GM23338 (cell line): ENCODE data around the gene ATP6V1A. TPM values are rescaled to one million over a fixed set of nuclear protein-coding genes. Genes with fewer than 3 reads are reported as not detected.
A peak's percentile ranks its signal among the peaks of the same experiment; 100 is the strongest.

Experiments
- ATAC-seq: fragments of 200-7000 bp; cut with Tn5 transposase; 3 replicates; pipeline ENCODE4 v1.9.1; 2020
- DNase-seq: peaks from one replicate; pipeline ENCODE4 v3.0.0-alpha.2; 2015; ENCODE audit warnings: low spot score
- H2AFZ ChIP-seq: fragments of 200-600 bp; sonication (generic); 2 replicates; pipeline ENCODE4 v1.8.0; 2016; ENCODE audit warnings: antibody characterized with exemption, mild to moderate bottlenecking, moderate library complexity
- H3F3A ChIP-seq: fragments of 200-600 bp; sonication (generic); replicated peaks from 2 replicates; pipeline ENCODE4 v1.8.0; 2017; ENCODE audit warnings: antibody characterized with exemption, mixed run types, low read depth
- H3K27ac ChIP-seq: fragments of 200-600 bp; sonication (generic); 2 replicates; pipeline ENCODE4 v1.6.1; 2016; ENCODE audit warnings: low read depth
- H3K27me3 ChIP-seq: fragments of 200-600 bp; sonication (generic); 2 replicates; pipeline ENCODE4 v1.8.0; 2016; ENCODE audit warnings: mild to moderate bottlenecking, mixed run types, moderate library complexity; ENCODE audit not compliant: insufficient read depth
- H3K36me3 ChIP-seq: fragments of 200-600 bp; sonication (generic); 2 replicates; pipeline ENCODE4 v1.8.0; 2016; ENCODE audit warnings: mild to moderate bottlenecking; ENCODE audit not compliant: insufficient read depth
- H3K4me1 ChIP-seq: fragments of 200-600 bp; sonication (generic); 2 replicates; pipeline ENCODE4 v1.8.0; 2016; ENCODE audit warnings: mild to moderate bottlenecking, moderate library complexity; ENCODE audit not compliant: insufficient read depth
- H3K4me2 ChIP-seq: fragments of 200-600 bp; sonication (generic); 2 replicates; pipeline ENCODE4 v1.7.1; 2017; ENCODE audit warnings: mixed run types
- H3K4me3 ChIP-seq: fragments of 200-600 bp; sonication (generic); 2 replicates; pipeline ENCODE4 v1.6.1; 2016; ENCODE audit warnings: mixed run types
- H3K79me2 ChIP-seq: fragments of 200-600 bp; sonication (generic); replicated peaks from 2 replicates; pipeline ENCODE4 v1.8.0; 2017; ENCODE audit warnings: mild to moderate bottlenecking; ENCODE audit not compliant: insufficient read depth
- H3K9me2 ChIP-seq: fragments of 200-600 bp; sonication (generic); 2 replicates; pipeline ENCODE4 v1.8.0; 2017; ENCODE audit not compliant: insufficient read depth
- H4K20me1 ChIP-seq: fragments of 200-600 bp; sonication (generic); replicated peaks from 2 replicates; pipeline ENCODE4 v1.8.0; 2017; ENCODE audit warnings: mild to moderate bottlenecking; ENCODE audit not compliant: insufficient read depth
- H3K27ac Mint-ChIP-seq: 2 replicates; pipeline ENCODE4 v1.8.0; 2020; ENCODE audit warnings: inconsistent platforms, mild to moderate bottlenecking, moderate library complexity, mixed read lengths
- H3K27me3 Mint-ChIP-seq: 3 replicates; pipeline ENCODE4 v1.8.0; 2022; ENCODE audit warnings: low read depth, mild to moderate bottlenecking, moderate library complexity, mixed read lengths, inconsistent platforms; ENCODE audit not compliant: insufficient read depth, poor library complexity
- H3K36me3 Mint-ChIP-seq: 3 replicates; pipeline ENCODE4 v1.8.0; 2021; ENCODE audit warnings: low read depth, mild to moderate bottlenecking, inconsistent platforms, moderate library complexity, mixed read lengths
- H3K4me1 Mint-ChIP-seq: 3 replicates; pipeline ENCODE4 v1.8.0; 2020; ENCODE audit warnings: mild to moderate bottlenecking, inconsistent platforms, mixed read lengths
- H3K4me3 Mint-ChIP-seq: 3 replicates; pipeline ENCODE4 v1.8.0; 2021; ENCODE audit warnings: moderate library complexity, mild to moderate bottlenecking, inconsistent platforms, mixed read lengths
- H3K9me3 Mint-ChIP-seq: 3 replicates; pipeline ENCODE4 v1.8.0; 2020; ENCODE audit warnings: moderate library complexity, mild to moderate bottlenecking, inconsistent platforms, mixed read lengths
- CREB1 ChIP-seq: fragments of 250-450 bp; sonication (Bioruptor Pico); IDR thresholded peaks from 2 replicates; pipeline ENCODE4 v1.5.0; 2020; ENCODE audit warnings: low read depth, mild to moderate bottlenecking, moderate library complexity
- ETS1 ChIP-seq: IDR thresholded peaks from 2 replicates; pipeline ENCODE4 v1.6.1; 2016; ENCODE audit warnings: antibody characterized with exemption
- EZH2phosphoT487 ChIP-seq: fragments of 200-600 bp; sonication (generic); IDR thresholded peaks from one replicate; pipeline ENCODE4 v1.8.1; 2018; ENCODE audit warnings: antibody characterized with exemption; ENCODE audit not compliant: unreplicated experiment
- NANOG ChIP-seq: IDR thresholded peaks from 2 replicates; pipeline ENCODE4 v1.6.1; 2016; ENCODE audit warnings: antibody characterized with exemption, borderline replicate concordance
- POLR2AphosphoS5 ChIP-seq: IDR thresholded peaks from 2 replicates; pipeline ENCODE4 v1.6.1; 2016; ENCODE audit warnings: antibody characterized with exemption, low read depth
- REST ChIP-seq: IDR thresholded peaks from one replicate; pipeline ENCODE4 v1.6.1; 2018; ENCODE audit warnings: antibody characterized with exemption; ENCODE audit not compliant: unreplicated experiment
- ZNF114 ChIP-seq: fragments of 250-450 bp; sonication (Bioruptor Pico); IDR thresholded peaks from 2 replicates; pipeline ENCODE4 v1.5.0; 2020; ENCODE audit warnings: mild to moderate bottlenecking, moderate library complexity
- ZNF462 ChIP-seq: fragments of 250-450 bp; sonication (Bioruptor Pico); IDR thresholded peaks from 2 replicates; pipeline ENCODE4 v1.5.0; 2020; ENCODE audit warnings: mild to moderate bottlenecking, moderate library complexity
- polyA plus RNA-seq: library from polyadenylated mRNA; unstranded; fragments of >200 nt; fragmentation: Nextera tagmentation; extraction: Ambion mirVana; gene quantifications from 2 replicates; pipeline ENCODE4 v1.2.1, GENCODE V29; 2016
- total RNA-seq: library from RNA; depleted of rRNA; stranded (reverse); fragments of >200 nt; shearing (Covaris generic); gene quantifications from 2 replicates; pipeline ENCODE4 v1.2.3, GENCODE V29; 2014

Gene ATP6V1A
- total and polyA plus RNA-seq, 2 experiments from 2014 or later, result 38.0 to 87.3 TPM

- no peak for ATAC-seq
- no peaks in the 10 kb centered on the region for H3K4me1 Mint-ChIP-seq
- H3K27ac Mint-ChIP-seq, result no peak overlapping the region
Observed at GRCh38 chr3:113714702-113715101, 32.1 kb upstream of the ATP6V1A start.

GRCh38 chr3:113717308-113717707, 29.5 kb upstream of the ATP6V1A start:
- H3K27ac ChIP-seq, result 0 out of 2 replicates have a peak overlapping the region, but pooled peaks have one; percentile 21
- no peak overlapping the region for H3K4me3 ChIP-seq
- DNase-seq (no peak), ATAC-seq (no peak)
- no peaks in the 10 kb centered on the region for H3K27me3 ChIP-seq
- peaks cover 7% of the 10 kb centered on the region for H3K27me3 Mint-ChIP-seq
- no peaks in the 10 kb centered on the region for H3K4me1 Mint-ChIP-seq
- peaks cover 19% of the 10 kb centered on the region; the same call in 1 of the 2 replicates for H3K36me3 ChIP-seq
- TF ChIP-seq REST (no peak), ZNF114 (CRISPR knock-in tag) (no peak), NANOG (no peak), ETS1 (no peak), ZNF462 (CRISPR knock-in tag) (no peak), EZH2phosphoT487 (no peak), POLR2AphosphoS5 (no peak)
- no peaks in the 10 kb centered on the region for H3K9me2 ChIP-seq
- H3K4me2 ChIP-seq, result no peak overlapping the region
- no peak overlapping the region for H2AFZ ChIP-seq
- no peak overlapping the region for H3K27ac Mint-ChIP-seq
- 0 out of 2 replicates have a peak, but pooled peaks cover 4% of the 10 kb centered on the region for H4K20me1 ChIP-seq
- H3K36me3 Mint-ChIP-seq, result peaks cover 37% of the 10 kb centered on the region
- H3K4me3 Mint-ChIP-seq, result no peak overlapping the region
- H3K9me3 Mint-ChIP-seq, result no peaks in the 10 kb centered on the region
- no peaks in the 10 kb centered on the region for H3F3A ChIP-seq
- no peaks in the 10 kb centered on the region for H3K4me1 ChIP-seq
- H3K79me2 ChIP-seq, result 0 out of 2 replicates have a peak, but pooled peaks cover 5% of the 10 kb centered on the region

More at GRCh38 chr3:113714702-113715101, 32.1 kb upstream of the ATP6V1A start:
- Histone ChIP-seq H3K4me3 (no peak overlapping the region), H3K4me1 (no peaks in the 10 kb centered on the region), H3K79me2 (no peaks in the 10 kb centered on the region), H3K27me3 (no peaks in the 10 kb centered on the region), H3F3A (no peaks in the 10 kb centered on the region), H3K36me3 (no peaks in the 10 kb centered on the region), H3K4me2 (no peak overlapping the region), H3K9me2 (no peaks in the 10 kb centered on the region), H4K20me1 (0 out of 2 replicates have a peak, but pooled peaks cover 4% of the 10 kb centered on the region), H3K27ac (no peak overlapping the region), H2AFZ (no peak overlapping the region)
- Mint-ChIP-seq H3K4me3 (no peak overlapping the region), H3K27me3 (peaks cover 7% of the 10 kb centered on the region), H3K36me3 (peaks cover 11% of the 10 kb centered on the region; the same call in 2 of the 3 replicates), H3K9me3 (no peaks in the 10 kb centered on the region)
- TF ChIP-seq CREB1 (CRISPR knock-in tag), result no peak
- no peak for DNase-seq
